Astrocyte of the hippocampus (primary cell): Measurements from ENCODE around the gene NPAT.
A peak's percentile ranks its signal among the peaks of the same experiment; 100 is the strongest.
"Not testable (repeated sequence)": the region's sequence is repeated elsewhere in the genome, so short reads cannot be mapped to it uniquely, and the experiment has no call there.

Source experiments
- DNase-seq: peaks from one replicate; pipeline ENCODE4 v3.0.0; 2011; ENCODE audit warnings: low read depth, low spot score

Gene NPAT

GRCh38 chr11:108160970-108161566, 61.4 kb downstream of the NPAT start:
- DNase-seq, result no peak

GRCh38 chr11:108154591-108154990, 67.8 kb downstream of the NPAT start:
- no peak for DNase-seq

- peak; percentile 6 for DNase-seq
Measured at GRCh38 chr11:108148556-108148955, 73.9 kb downstream of the NPAT start.

- no peak for DNase-seq
Measured at GRCh38 chr11:108147150-108147549, 75.3 kb downstream of the NPAT start.

- no peak for DNase-seq
Measured at GRCh38 chr11:108144615-108145014, 77.8 kb downstream of the NPAT start.

- DNase-seq, result no peak
Measured at GRCh38 chr11:108142304-108142703, 80.1 kb downstream of the NPAT start.

- DNase-seq, result no peak
Measured at GRCh38 chr11:108137212-108137611, 85.2 kb downstream of the NPAT start.

- DNase-seq, result peak; percentile 23
Measured at GRCh38 chr11:108135845-108136544, 86.4 kb downstream of the NPAT start.

GRCh38 chr11:108132993-108133538, 89.4 kb downstream of the NPAT start:
- not testable (repeated sequence) for DNase-seq

GRCh38 chr11:108131993-108132392, 90.4 kb downstream of the NPAT start:
- no peak for DNase-seq

GRCh38 chr11:108128772-108129171, 93.7 kb downstream of the NPAT start:
- no peak for DNase-seq

GRCh38 chr11:108125096-108125495, 97.3 kb downstream of the NPAT start:
- DNase-seq, result no peak

- peak; percentile 34 for DNase-seq
Measured at GRCh38 chr11:108122166-108122628, 100.2 kb downstream of the NPAT start.

GRCh38 chr11:108121274-108122155, 100.9 kb downstream of the NPAT start, which contains the start of gene ACAT1:
ACAT1 (plus strand) TSS chr11:108121567; CDS start chr11:108121607, 40 bp downstream.
- peak; percentile 97 for DNase-seq

GRCh38 chr11:108120936-108121273, 101.5 kb downstream of the NPAT start:
- not testable (repeated sequence) for DNase-seq

- peak; percentile 51 for DNase-seq
Measured at GRCh38 chr11:108117746-108118371, 104.6 kb downstream of the NPAT start.

GRCh38 chr11:108115500-108116140, 106.8 kb downstream of the NPAT start:
- peak; percentile 96 for DNase-seq

- DNase-seq, result no peak
Measured at GRCh38 chr11:108112057-108112456, 110.4 kb downstream of the NPAT start.

GRCh38 chr11:108111126-108111525, 111.3 kb downstream of the NPAT start:
- DNase-seq, result no peak
